Activated CD8-positive, alpha-beta T cell treated with anti-CD3 and anti-CD28 coated beads, Interleukin-2, amount 10 ng/mL, durations not matched to agents 7 days and 5 days (primary cell): ENCODE results near the gene ZC3H7B. TPM values are rescaled to one million over a fixed set of nuclear protein-coding genes. Genes with fewer than 3 reads are reported as not detected.

Experiments
- ATAC-seq: fragments of 150-1000 bp; cut with Tn5 transposase; one replicate; pipeline ENCODE4 v1.10.0; 2021; ENCODE audit warnings: moderate library complexity
- CTCF ChIA-PET: fragments of 350-600 bp; sonication (Branson Sonifier 250); formaldehyde crosslinking; loops from one replicate; lab custom pipeline; 2021; ENCODE audit warnings: antibody characterized with exemption; lab: Charles Lee
- POLR2A ChIA-PET: fragments of 350-600 bp; sonication (Branson Sonifier 250); formaldehyde crosslinking; loops from one replicate; lab custom pipeline; 2021; ENCODE audit warnings: antibody characterized with exemption; lab: Charles Lee
- DNase-seq: peaks from one replicate; pipeline ENCODE4 v3.0.0-alpha.2; 2020
- H3K27ac Mint-ChIP-seq: one replicate; pipeline ENCODE4 v1.8.0; 2021; ENCODE audit warnings: mild to moderate bottlenecking, mixed read lengths
- H3K27me3 Mint-ChIP-seq: one replicate; pipeline ENCODE4 v1.8.0; 2021; ENCODE audit warnings: low read depth, mixed read lengths
- H3K36me3 Mint-ChIP-seq: one replicate; pipeline ENCODE4 v1.8.0; 2021; ENCODE audit warnings: low read depth, mixed read lengths
- H3K4me1 Mint-ChIP-seq: one replicate; pipeline ENCODE4 v1.8.0; 2021; ENCODE audit warnings: low read depth, mixed read lengths
- H3K4me3 Mint-ChIP-seq: one replicate; pipeline ENCODE4 v1.8.0; 2021; ENCODE audit warnings: mild to moderate bottlenecking, mixed read lengths
- H3K9me3 Mint-ChIP-seq: one replicate; pipeline ENCODE4 v1.8.0; 2022; ENCODE audit warnings: mixed read lengths; ENCODE audit not compliant: insufficient read depth
- total RNA-seq, 2 experiments: library from RNA; stranded (reverse); gene quantifications; one replicate each; pipeline ENCODE4 v1.2.3, GENCODE V29; 2021

ZC3H7B gene
- total RNA-seq, 2 experiments from 2014 or later, result 48.4 to 50.8 TPM

DNA sequence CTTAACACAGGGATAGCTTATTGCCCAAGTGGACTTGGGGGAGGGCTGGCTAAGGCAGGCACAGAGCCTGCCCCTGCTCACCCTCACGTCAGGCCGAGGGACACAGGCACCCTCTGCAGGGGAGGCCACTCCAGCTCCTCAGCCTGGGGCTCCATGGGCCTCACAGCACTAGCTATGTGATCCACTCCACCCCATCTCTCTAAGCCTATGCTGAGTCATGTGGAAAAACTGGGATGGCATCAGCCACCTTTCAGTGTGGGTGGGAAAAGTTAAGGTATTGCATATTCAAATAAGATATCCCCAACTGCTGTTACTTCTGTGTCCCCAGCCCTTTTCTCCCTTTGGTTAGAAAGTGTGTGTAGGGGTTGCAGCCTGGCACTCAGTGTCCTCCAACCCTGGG is 37.6 kb upstream of the ZC3H7B start:
- CTCF ChIA-PET, result interaction anchor here (0.6 kb wide), 1 partner anchor 111 kb away, joined by 3 read pairs; no protein-coding TSS in a partner anchor
- peaks cover 56% of the 10 kb centered on the region for H3K36me3 Mint-ChIP-seq
- no peak for DNase-seq
- H3K9me3 Mint-ChIP-seq, result no peaks in the 10 kb centered on the region
- no peak overlapping the region for H3K4me3 Mint-ChIP-seq
- no peaks in the 10 kb centered on the region for H3K27me3 Mint-ChIP-seq
- no peak for ATAC-seq
- POLR2A ChIA-PET, result interaction anchor here (0.7 kb wide), 1 partner anchor 21 kb away, joined by 4 read pairs; no protein-coding TSS in a partner anchor
- no peak overlapping the region for H3K27ac Mint-ChIP-seq
- H3K4me1 Mint-ChIP-seq, result no peaks in the 10 kb centered on the region

DNA sequence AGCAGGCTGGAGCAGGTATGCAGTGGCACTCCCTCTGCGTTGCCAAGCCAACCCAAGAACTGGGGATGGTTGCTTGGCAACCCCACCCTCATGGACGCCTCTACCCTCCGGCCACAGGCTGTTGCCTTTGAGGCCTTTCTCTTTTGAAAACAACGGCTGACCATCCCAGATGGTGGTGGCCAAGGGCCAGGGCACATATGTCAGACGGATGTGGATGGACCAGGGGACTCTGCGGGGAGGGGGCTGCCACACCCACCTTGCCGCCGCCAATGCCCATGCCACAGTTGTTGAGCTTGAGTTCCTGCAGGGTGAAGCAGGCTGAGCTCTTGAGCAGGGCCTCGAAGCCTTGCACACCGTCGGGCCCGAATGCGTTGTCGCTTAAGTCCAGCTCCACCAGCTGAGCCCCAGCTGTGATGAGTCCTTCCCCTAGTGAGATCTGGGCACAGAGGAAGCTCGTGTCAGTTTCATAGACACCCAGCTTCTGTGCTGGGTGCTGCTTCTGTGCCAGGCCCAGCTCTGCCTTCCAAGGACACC is 36.9 kb upstream of the ZC3H7B start:
- no peak for ATAC-seq
- Mint-ChIP-seq H3K36me3 (peaks cover 56% of the 10 kb centered on the region), H3K4me3 (no peak overlapping the region)

DNA sequence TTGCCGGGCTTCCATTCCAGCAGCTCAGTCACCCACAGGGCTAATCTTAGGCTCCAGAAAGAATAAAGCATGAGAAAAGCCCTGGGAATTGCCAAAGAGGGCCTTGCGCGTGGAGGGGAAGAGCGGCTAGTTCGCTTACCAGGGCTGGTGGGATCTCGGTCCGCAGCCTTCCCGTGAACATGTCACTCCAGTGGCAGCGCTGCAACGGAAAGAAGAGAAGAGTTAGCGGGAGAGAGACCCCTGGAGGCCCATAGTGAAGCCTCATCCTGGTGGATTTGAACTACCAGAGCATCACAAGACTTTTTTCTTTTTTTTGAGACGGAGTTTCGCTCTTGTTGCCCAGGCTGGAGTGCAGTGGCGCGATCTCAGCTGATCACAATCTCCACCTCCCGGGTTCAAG is 33.4 kb upstream of the ZC3H7B start:
- POLR2A ChIA-PET, result interaction anchor here (0.6 kb wide), 1 partner anchor 180 kb away, joined by 3 read pairs; no protein-coding TSS in a partner anchor
- Mint-ChIP-seq H3K4me3 (no peak overlapping the region), H3K27ac (no peak overlapping the region), H3K4me1 (no peaks in the 10 kb centered on the region), H3K36me3 (peaks cover 49% of the 10 kb centered on the region), H3K9me3 (no peaks in the 10 kb centered on the region), H3K27me3 (no peaks in the 10 kb centered on the region)
- ATAC-seq (no peak), DNase-seq (no peak)
- CTCF ChIA-PET, result no interaction called here

More for the DNA sequence above, 36.9 kb upstream of the ZC3H7B start:
- ChIA-PET POLR2A (no interaction called here), CTCF (interaction anchor here (0.6 kb wide), 1 partner anchor 112 kb away, joined by 3 read pairs; no protein-coding TSS in a partner anchor)
- H3K27ac Mint-ChIP-seq, result no peak overlapping the region
- no peaks in the 10 kb centered on the region for H3K27me3 Mint-ChIP-seq
- DNase-seq, result no peak
- H3K4me1 Mint-ChIP-seq, result no peaks in the 10 kb centered on the region
- no peaks in the 10 kb centered on the region for H3K9me3 Mint-ChIP-seq

DNA sequence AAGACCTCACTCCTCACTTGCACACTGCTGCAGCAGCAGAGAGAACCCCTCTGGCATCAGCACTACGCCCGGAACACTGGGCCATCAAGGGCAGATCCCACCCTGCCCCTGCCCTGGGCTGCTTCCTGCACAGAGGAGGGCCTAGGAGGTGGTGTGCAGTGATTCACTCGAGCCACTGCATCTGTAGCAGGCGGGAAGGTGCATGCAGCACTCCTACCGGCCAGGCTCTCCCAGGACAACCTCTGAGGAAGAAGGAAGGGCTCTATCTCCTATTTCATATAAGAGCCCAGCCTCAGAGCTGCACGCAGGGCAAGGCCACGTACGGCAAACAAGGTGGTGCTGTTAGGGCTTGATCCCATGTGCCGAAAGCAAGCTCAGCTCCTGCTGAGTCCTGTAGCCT is 29.5 kb upstream of the ZC3H7B start:
- no peaks in the 10 kb centered on the region for H3K27me3 Mint-ChIP-seq
- no peaks in the 10 kb centered on the region for H3K4me1 Mint-ChIP-seq
- H3K36me3 Mint-ChIP-seq, result peaks cover 52% of the 10 kb centered on the region
- POLR2A ChIA-PET, result interaction anchor here (1.3 kb wide), 1 partner anchor 10 kb away, joined by 3 read pairs; no protein-coding TSS in a partner anchor
- CTCF ChIA-PET, result no interaction called here
- no peak overlapping the region for H3K4me3 Mint-ChIP-seq
- no peak for DNase-seq
- H3K9me3 Mint-ChIP-seq, result no peaks in the 10 kb centered on the region
- H3K27ac Mint-ChIP-seq, result no peak overlapping the region
- ATAC-seq, result no peak

DNA sequence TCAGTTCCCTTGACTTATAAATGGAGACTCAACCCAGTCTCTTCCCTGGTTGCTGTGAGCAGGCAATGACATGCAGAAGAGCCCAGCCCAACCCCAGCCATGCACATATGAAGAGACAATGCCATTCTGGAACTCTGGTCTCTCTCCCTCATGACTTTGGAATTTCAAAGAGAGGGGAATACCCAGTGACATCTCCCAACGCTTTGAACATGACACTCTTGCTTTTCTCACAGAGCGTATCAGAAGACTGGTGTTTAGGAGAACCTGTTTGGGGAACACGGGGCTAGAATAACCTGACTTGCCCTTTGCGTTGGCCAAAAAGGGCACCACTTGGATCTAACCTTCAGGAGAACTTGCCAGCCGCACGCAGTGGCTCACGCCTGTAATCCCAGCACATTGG is 28.2 kb upstream of the ZC3H7B start:
- POLR2A ChIA-PET, result interaction anchor here (1.3 kb wide), 1 partner anchor 11 kb away, joined by 3 read pairs; no protein-coding TSS in a partner anchor
- no peak overlapping the region for H3K4me3 Mint-ChIP-seq
- DNase-seq, result no peak
- H3K4me1 Mint-ChIP-seq, result no peaks in the 10 kb centered on the region
- no peaks in the 10 kb centered on the region for H3K9me3 Mint-ChIP-seq
- no peak overlapping the region for H3K27ac Mint-ChIP-seq
- ATAC-seq, result no peak
- CTCF ChIA-PET, result no interaction called here
- H3K27me3 Mint-ChIP-seq, result no peaks in the 10 kb centered on the region
- H3K36me3 Mint-ChIP-seq, result peaks cover 60% of the 10 kb centered on the region

DNA sequence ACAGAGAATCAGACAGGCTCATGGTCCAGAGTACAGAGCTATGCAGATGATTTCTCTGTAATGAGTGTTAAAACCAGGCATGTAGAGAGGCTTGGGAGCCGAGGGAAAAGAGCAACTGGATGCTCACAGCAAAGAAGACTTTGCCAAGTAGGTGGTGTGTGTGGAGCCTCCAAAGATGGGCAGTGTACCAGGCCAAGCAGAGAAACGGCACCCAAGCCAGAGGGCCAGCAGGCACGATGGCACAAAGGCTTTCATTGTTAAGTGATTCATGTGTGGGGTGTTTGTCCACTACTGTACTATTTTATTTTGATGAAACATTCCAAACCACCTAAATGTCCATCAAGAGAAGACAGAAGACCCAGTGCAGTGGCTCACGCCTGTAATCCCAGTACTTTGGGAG is 26.5 kb upstream of the ZC3H7B start:
- H3K4me1 Mint-ChIP-seq, result no peaks in the 10 kb centered on the region
- ATAC-seq (no peak), DNase-seq (no peak)
- no peaks in the 10 kb centered on the region for H3K27me3 Mint-ChIP-seq
- no peak overlapping the region for H3K4me3 Mint-ChIP-seq
- peak overlapping the region; percentile 7 for H3K27ac Mint-ChIP-seq
- peaks cover 62% of the 10 kb centered on the region for H3K36me3 Mint-ChIP-seq
- ChIA-PET POLR2A (interaction anchor here (2.0 kb wide), 1 partner anchor 12 kb away, joined by 6 read pairs; the partner anchor contains the start of gene RANGAP1), CTCF (interaction anchor here (0.7 kb wide), 1 partner anchor 352 kb away, joined by 3 read pairs; no protein-coding TSS in a partner anchor)
- no peaks in the 10 kb centered on the region for H3K9me3 Mint-ChIP-seq

DNA sequence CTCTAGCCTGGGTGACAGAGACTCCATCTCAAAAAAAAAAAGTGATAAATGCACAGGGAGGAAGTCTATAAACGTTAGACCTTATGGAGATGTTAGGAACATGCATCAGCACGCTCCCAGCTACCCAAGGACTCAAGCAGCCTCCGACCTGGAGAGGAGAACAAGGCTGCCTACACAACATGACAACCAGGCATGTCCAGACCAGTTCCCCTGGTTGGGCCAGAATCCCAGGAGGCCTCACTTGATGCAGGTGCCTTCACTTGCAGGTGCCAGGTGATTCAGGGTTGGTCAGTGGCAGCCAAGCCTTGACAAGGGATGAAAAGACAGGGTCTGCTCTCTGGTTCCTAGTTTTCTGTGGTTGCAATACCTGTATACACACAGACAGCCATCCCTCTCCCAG is 21.3 kb upstream of the ZC3H7B start:
- no peak for DNase-seq
- ATAC-seq, result no peak
- POLR2A ChIA-PET, result no interaction called here
- Mint-ChIP-seq H3K27me3 (no peaks in the 10 kb centered on the region), H3K9me3 (no peaks in the 10 kb centered on the region), H3K4me3 (no peak overlapping the region), H3K27ac (no peak overlapping the region), H3K4me1 (peaks cover 22% of the 10 kb centered on the region), H3K36me3 (peaks cover 57% of the 10 kb centered on the region)
- CTCF ChIA-PET, result interaction anchor here (1.6 kb wide), 2 partner anchors 21 to 43 kb away, joined by 3 to 5 read pairs; partner anchors contain the start of gene ZC3H7B

DNA sequence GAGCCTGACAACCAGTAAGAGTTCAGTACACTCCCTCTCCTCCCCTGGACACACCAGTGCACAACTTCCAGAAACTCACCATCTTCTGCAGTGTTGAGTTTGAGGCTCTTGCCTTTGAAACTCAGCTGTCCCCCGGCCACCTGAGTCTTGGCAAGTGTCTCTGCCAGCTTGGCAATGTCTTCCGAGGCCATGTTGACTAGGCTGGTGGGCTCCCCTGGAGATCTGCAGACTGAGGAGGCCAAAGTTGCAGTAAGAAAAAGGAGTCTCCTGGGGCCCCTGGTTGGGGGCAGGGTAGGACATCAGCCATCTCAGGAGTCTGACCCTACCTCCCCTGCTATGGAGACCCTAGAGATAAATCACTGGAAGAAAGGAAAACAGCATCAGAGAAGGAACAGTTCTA is 20.5 kb upstream of the ZC3H7B start:
- ATAC-seq (no peak), DNase-seq (no peak)
- Mint-ChIP-seq H3K27ac (peak overlapping the region; percentile 43), H3K27me3 (no peaks in the 10 kb centered on the region), H3K4me3 (no peak overlapping the region), H3K4me1 (peaks cover 25% of the 10 kb centered on the region), H3K36me3 (peaks cover 57% of the 10 kb centered on the region), H3K9me3 (no peaks in the 10 kb centered on the region)
- CTCF ChIA-PET, result interaction anchor here (1.6 kb wide), 1 partner anchor 43 kb away, joined by 5 read pairs; no protein-coding TSS in a partner anchor
- POLR2A ChIA-PET, result no interaction called here

DNA sequence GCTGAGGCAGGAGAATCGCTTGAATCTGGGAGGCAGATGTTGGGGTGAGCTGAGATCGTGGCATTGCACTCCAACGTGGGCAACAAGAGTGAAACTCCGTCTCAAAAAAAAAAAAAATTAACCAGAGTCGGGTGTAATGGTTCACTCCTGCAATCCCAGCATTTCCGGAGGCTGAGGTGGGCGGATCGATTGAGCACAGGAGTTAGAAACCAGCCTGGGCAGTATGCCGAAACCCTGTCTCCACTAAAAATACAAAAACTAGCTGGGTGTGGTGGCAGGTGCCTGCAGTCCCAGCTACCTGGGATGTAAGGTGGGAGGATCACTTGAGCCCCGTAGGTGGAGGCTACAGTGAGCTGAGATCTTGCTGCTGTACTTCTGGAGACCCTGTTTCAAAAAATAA is 16.9 kb upstream of the ZC3H7B start:
- Mint-ChIP-seq H3K27me3 (no peaks in the 10 kb centered on the region), H3K9me3 (no peaks in the 10 kb centered on the region), H3K36me3 (peaks cover 33% of the 10 kb centered on the region), H3K4me3 (peak overlapping the region; percentile 97), H3K4me1 (peaks cover 42% of the 10 kb centered on the region), H3K27ac (peak overlapping the region; percentile 98)
- POLR2A ChIA-PET, result interaction anchor here (0.9 to 1.5 kb wide), 3 partner anchors 17 to 46 kb away, joined by 3 to 6 read pairs (median 4); partner anchors contain the start of gene ZC3H7B
- CTCF ChIA-PET, result interaction anchor here (2.5 kb wide), 1 partner anchor 17 kb away, joined by 15 read pairs; the partner anchor contains the start of gene ZC3H7B
- ATAC-seq (no peak), DNase-seq (no peak)

DNA sequence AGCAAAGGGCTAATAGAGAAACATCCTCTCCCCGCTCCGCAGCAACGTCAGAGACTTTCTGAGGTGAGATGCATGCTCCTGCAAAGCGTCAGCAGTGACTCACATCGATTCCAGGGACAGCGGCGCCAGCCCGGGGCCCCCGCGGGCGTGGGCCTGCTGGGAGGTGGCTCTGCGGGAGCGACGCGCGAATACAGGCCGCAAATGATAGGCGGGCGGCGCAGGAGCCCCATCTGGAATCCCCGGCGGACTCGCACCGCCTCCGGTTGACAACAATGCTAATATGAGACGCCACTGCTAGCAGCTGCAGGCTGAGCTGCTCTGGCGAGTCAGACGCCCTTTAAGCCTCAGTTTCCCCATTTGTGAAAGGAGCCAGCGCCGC is 15.9 kb upstream of the ZC3H7B start:
- peak; percentile 41 for ATAC-seq
- Mint-ChIP-seq H3K4me3 (peak overlapping the region; percentile 97), H3K27ac (peak overlapping the region; percentile 98), H3K27me3 (no peaks in the 10 kb centered on the region), H3K4me1 (peaks cover 42% of the 10 kb centered on the region), H3K9me3 (no peaks in the 10 kb centered on the region), H3K36me3 (peaks cover 28% of the 10 kb centered on the region)
- peak; percentile 85 for DNase-seq
- ChIA-PET CTCF (interaction anchor here (1.5 to 2.5 kb wide), 2 partner anchors 16 to 48 kb away, joined by 5 to 15 read pairs; partner anchors contain the start of gene ZC3H7B), POLR2A (interaction anchor here (0.9 to 2.1 kb wide), 12 partner anchors 15 to 334 kb away, joined by 3 to 45 read pairs (median 6); partner anchors contain the start of genes ACO2, EP300, PHF5A and RBX1)

DNA sequence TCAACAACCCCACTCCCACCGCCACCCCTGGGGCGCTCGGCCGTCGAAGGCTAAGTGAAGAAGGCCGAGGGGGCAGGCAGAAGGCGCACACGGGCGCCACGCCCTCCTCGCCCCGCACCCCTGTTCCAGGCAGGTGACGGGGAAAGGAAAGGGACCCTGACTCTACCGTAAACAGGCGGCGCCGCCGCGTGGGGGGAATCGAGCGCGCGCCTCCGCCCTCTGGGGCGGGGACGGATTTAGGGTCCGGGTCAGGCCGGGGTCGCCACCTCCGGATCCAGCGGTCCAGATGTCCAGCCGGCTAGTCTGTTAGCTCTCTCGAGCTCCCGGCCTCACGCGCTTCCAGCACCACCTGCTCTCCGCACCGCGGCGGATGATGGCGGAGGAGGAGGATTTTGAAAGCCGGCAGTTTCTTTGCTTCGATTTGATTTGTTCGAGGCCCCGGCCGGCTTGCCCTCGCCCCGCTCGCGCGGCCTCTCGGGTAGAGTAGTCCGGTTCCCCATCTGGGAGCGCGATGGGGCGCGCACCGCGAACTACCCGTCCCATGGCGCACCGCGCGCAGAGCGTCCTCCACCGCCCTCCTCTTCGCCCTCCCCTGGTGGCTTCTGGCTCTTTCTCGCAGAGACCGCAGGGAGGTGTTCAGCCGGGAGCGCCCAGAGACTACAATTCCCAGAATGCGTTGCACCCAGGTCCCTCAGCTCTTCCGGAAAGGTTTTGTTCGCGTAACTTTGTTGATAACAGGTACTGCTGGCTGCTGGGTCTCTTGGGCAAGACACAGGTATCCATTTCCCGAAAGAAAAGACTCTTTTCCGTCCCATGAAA is 15.3 kb upstream of the ZC3H7B start, which contains the start of gene RANGAP1:
Gene RANGAP1 (minus strand): TSS at position 368 of the 819 bp plus-strand sequence. CDS start 5,143 bp downstream, outside the sequence.
- ChIA-PET CTCF (interaction anchor here (1.1 to 2.5 kb wide), 3 partner anchors 15 to 49 kb away, joined by 4 to 15 read pairs (median 5); partner anchors contain the start of gene ZC3H7B), POLR2A (interaction anchor here (0.7 to 2.1 kb wide), 23 partner anchors 11 to 661 kb away, joined by 3 to 45 read pairs (median 4); partner anchors contain the start of genes ACO2, CENPM, EP300 and MEI1)
- Mint-ChIP-seq H3K4me1 (peaks cover 42% of the 10 kb centered on the region), H3K9me3 (no peaks in the 10 kb centered on the region), H3K36me3 (peaks cover 22% of the 10 kb centered on the region), H3K4me3 (peak within 1 kb of the TSS; percentile 97), H3K27me3 (no peaks in the 10 kb centered on the region), H3K27ac (peak within 1 kb of the TSS; percentile 98)
- DNase-seq (peak; percentile 99), ATAC-seq (peak; percentile 98)
